ENCODE results near the gene SUSD4. TPM values are rescaled to one million over a fixed set of nuclear protein-coding genes. Genes with fewer than 3 reads are reported as not detected.

The SUSD4 gene
- total and polyA plus RNA-seq, 9 of the 15 experiments (the other 6 are each of a cell fraction or from before 2014, with no cell fraction given): 0.06 to 1.7 (median 0.09) TPM; not detected in 4

GRCh38 chr1:223233410-223234169 is 130.4 kb downstream of the SUSD4 start (continued):
- TF ChIP-seq ZMIZ1 (IDR thresholded peaks at IDR 0.05; ENCODE audit: low read depth in 2 of 2, low read length in 2 of 2): peak in 1 of 2 experiments; percentile 73; a peak in 1 of 4 replicates
- peak; percentile 93 for TF ChIP-seq ZNF384 (IDR thresholded peaks at IDR 0.05; ENCODE audit: low read depth, low read length)
- no peak for TF ChIP-seq NELFE (IDR thresholded peaks at IDR 0.05; ENCODE audit: insufficient read depth, insufficient read length)
- no peak for TF ChIP-seq CBX2 (IDR thresholded peaks at IDR 0.05; ENCODE audit: insufficient read depth, low read length, poor library complexity, severe bottlenecking)
- TF ChIP-seq ZNF77 (CRISPR knock-in tag; IDR thresholded peaks at IDR 0.05): no peak
- TF ChIP-seq FOXA3 (CRISPR knock-in tag; conservative IDR thresholded peaks at IDR 0.05 in 1 of 2, IDR thresholded peaks at IDR 0.05 in 1 of 2): peak in 1 of 2 experiments; percentile 83; a peak in 1 of 4 replicates
- no peak for TF ChIP-seq POLR2AphosphoS2 (IDR thresholded peaks at IDR 0.05; ENCODE audit: low read length)
- peak; percentile 96 for TF ChIP-seq SMARCE1 (IDR thresholded peaks at IDR 0.05)
- TF ChIP-seq CREB3L1 (IDR thresholded peaks at IDR 0.05; ENCODE audit: borderline replicate concordance, low read depth): peak; percentile 94; the same call in 1 of the 2 replicates
- no peak for TF ChIP-seq ZNF75A (CRISPR knock-in tag; IDR thresholded peaks at IDR 0.05)
- no peak for TF ChIP-seq KDM2B (CRISPR knock-in tag; IDR thresholded peaks at IDR 0.05)
- no peak for TF ChIP-seq SAFB (IDR thresholded peaks at IDR 0.05; ENCODE audit: borderline replicate concordance, low read depth, low read length)
- TF ChIP-seq POLR2AphosphoS5 (IDR thresholded peaks at IDR 0.05; ENCODE audit: control insufficient read depth, insufficient read depth, low read depth, low read length): peak; percentile 64; the same call in 1 of the 2 replicates
- no peak for TF ChIP-seq TCF7L2 (IDR thresholded peaks at IDR 0.05; ENCODE audit: low read depth, low read length)
- no peak for TF ChIP-seq NFYB (IDR thresholded peaks at IDR 0.05; ENCODE audit: extremely low read depth, insufficient read length)
- no peak for TF ChIP-seq USF2 (CRISPR knock-in tag; IDR thresholded peaks at IDR 0.05)
- TF ChIP-seq HNRNPL (IDR thresholded peaks at IDR 0.05; ENCODE audit: low read depth, low read length): no peak; the same call in 1 of the 2 replicates
- no peak for TF ChIP-seq ELF4 (CRISPR knock-in tag; IDR thresholded peaks at IDR 0.05)
- TF ChIP-seq CBX8 (IDR thresholded peaks at IDR 0.05; ENCODE audit: borderline replicate concordance, extremely low read depth, low read depth, low read length, poor library complexity, severe bottlenecking): no peak
- peak; percentile 15 for TF ChIP-seq ZFP36 (IDR thresholded peaks at IDR 0.05; ENCODE audit: low read depth, low read length, partially characterized antibody)
- TF ChIP-seq ZNF707 (CRISPR knock-in tag; conservative IDR thresholded peaks at IDR 0.05): no peak
- TF ChIP-seq JUNB (CRISPR knock-in tag; conservative IDR thresholded peaks at IDR 0.05): peak; percentile 60; the same call in 1 of the 2 replicates

All from K562 (cell line).